Upper lobe of right lung (tissue), 1 donor: ENCODE measurements around the gene GCNT1. TPM values are rescaled to one million over a fixed set of nuclear protein-coding genes. Genes with fewer than 3 reads are reported as not detected.

ENCODE experiments used
- ATAC-seq: fragments of 200-7000 bp; cut with Tn5 transposase; one replicate; pipeline ENCODE4 v1.9.1; 2020; ENCODE audit warnings: mild to moderate bottlenecking, moderate library complexity
- DNase-seq: peaks from one replicate; pipeline ENCODE4 v3.0.0-alpha.2; 2020
- H3K27ac ChIP-seq: fragments of 200-600 bp; one replicate; pipeline ENCODE4 v1.8.0; 2022
- H3K27me3 ChIP-seq: fragments of 200-600 bp; one replicate; pipeline ENCODE4 v1.8.0; 2022; ENCODE audit warnings: mild to moderate bottlenecking
- H3K36me3 ChIP-seq: fragments of 200-600 bp; one replicate; pipeline ENCODE4 v1.8.0; 2022
- H3K4me1 ChIP-seq: fragments of 200-600 bp; one replicate; pipeline ENCODE4 v1.8.0; 2022
- H3K4me3 ChIP-seq: fragments of 200-600 bp; one replicate; pipeline ENCODE4 v1.8.0; 2022; ENCODE audit warnings: mild to moderate bottlenecking
- H3K9me3 ChIP-seq: fragments of 200-600 bp; one replicate; pipeline ENCODE4 v1.8.0; 2022
- intact Hi-C: fragments of 100-400 bp; cut with DNase I; formaldehyde crosslinking; loops from one replicate; pipeline ENCODE4 v1.11.0; 2022
- long read RNA-seq: library from polyadenylated mRNA; unstranded; transcript quantifications from one replicate; pipeline ENCODE4 v2.0.0, GENCODE V29; 2021
- total RNA-seq: library from RNA; stranded (reverse); fragmentation: NEBNext Ultra II Directional; extraction: Animal tissue kit (Norgen Biotek cat#: 25700); gene quantifications from one replicate; pipeline ENCODE4 v1.2.1, GENCODE V29; 2021
- TF ChIP-seq, protein P1 (sequence below): fragments of 200-600 bp; IDR thresholded peaks from one replicate; pipeline ENCODE4 v1.8.0; 2022; ENCODE audit warnings: antibody characterized with exemption
- donor health status: DM: no; HTN: yes; CAD: no; lungs with severe emphysema.

GCNT1 gene
- total RNA-seq = 8.5 TPM
- long read RNA-seq, full-length matches to known transcripts = 9 of 15 reads
- long read RNA-seq, partial matches to known transcripts = 1 of 15 reads
- long read RNA-seq, other reads (novel, unspliced or antisense) = 5 of 15 reads

- TF ChIP-seq, protein P1, sequence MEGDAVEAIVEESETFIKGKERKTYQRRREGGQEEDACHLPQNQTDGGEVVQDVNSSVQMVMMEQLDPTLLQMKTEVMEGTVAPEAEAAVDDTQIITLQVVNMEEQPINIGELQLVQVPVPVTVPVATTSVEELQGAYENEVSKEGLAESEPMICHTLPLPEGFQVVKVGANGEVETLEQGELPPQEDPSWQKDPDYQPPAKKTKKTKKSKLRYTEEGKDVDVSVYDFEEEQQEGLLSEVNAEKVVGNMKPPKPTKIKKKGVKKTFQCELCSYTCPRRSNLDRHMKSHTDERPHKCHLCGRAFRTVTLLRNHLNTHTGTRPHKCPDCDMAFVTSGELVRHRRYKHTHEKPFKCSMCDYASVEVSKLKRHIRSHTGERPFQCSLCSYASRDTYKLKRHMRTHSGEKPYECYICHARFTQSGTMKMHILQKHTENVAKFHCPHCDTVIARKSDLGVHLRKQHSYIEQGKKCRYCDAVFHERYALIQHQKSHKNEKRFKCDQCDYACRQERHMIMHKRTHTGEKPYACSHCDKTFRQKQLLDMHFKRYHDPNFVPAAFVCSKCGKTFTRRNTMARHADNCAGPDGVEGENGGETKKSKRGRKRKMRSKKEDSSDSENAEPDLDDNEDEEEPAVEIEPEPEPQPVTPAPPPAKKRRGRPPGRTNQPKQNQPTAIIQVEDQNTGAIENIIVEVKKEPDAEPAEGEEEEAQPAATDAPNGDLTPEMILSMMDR = peak; percentile 40
- ATAC-seq (peak; percentile 99), DNase-seq (peak; percentile 95)
- H3K27me3 ChIP-seq = no peaks in the 10 kb centered on the region
- H3K4me1 ChIP-seq = peaks cover 17% of the 10 kb centered on the region
- intact Hi-C loops = no loop called here
- no peaks in the 10 kb centered on the region for H3K36me3 ChIP-seq
- H3K4me3 ChIP-seq = peak within 1 kb of the TSS; percentile 82
- no peaks in the 10 kb centered on the region for H3K9me3 ChIP-seq
- peak within 1 kb of the TSS; percentile 34 for H3K27ac ChIP-seq
Measured at GRCh38 chr9:76458903-76459693, at the start of gene GCNT1. TSS of gene GCNT1 (plus strand) at chr9:76459182. CDS start at chr9:76502382, 43,200 bp downstream.

DNA sequence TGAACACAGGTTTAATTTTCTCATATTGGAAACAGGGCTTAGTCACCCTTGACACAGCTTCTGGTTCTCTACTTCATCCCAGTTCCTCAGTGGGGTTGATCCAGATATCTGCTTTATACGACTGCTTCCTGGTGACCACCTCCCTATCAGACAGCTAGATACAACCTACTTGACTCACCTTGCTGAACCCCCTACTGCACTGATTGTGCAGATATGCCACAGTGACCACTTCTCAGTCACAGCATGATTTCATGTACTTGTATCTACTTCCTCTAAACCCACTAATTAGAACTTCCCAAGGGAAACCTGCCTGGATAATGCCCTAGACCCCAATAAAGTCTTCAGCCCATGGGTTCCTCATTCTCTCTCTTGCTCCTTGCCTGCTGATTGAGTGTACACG, 46.3 kb upstream of the GCNT1 start:
- DNase-seq (no peak), ATAC-seq (no peak)
- H3K36me3 ChIP-seq = no peaks in the 10 kb centered on the region
- intact Hi-C loops = no loop called here
- H3K27ac ChIP-seq = no peak overlapping the region
- H3K4me3 ChIP-seq = no peak overlapping the region
- TF ChIP-seq, protein P1 = no peak
- H3K4me1 ChIP-seq = no peaks in the 10 kb centered on the region
- H3K27me3 ChIP-seq = no peaks in the 10 kb centered on the region
- no peaks in the 10 kb centered on the region for H3K9me3 ChIP-seq

- intact Hi-C loops = no loop called here
Measured at GRCh38 chr9:76413658-76414057, 45.3 kb upstream of the GCNT1 start.

DNA sequence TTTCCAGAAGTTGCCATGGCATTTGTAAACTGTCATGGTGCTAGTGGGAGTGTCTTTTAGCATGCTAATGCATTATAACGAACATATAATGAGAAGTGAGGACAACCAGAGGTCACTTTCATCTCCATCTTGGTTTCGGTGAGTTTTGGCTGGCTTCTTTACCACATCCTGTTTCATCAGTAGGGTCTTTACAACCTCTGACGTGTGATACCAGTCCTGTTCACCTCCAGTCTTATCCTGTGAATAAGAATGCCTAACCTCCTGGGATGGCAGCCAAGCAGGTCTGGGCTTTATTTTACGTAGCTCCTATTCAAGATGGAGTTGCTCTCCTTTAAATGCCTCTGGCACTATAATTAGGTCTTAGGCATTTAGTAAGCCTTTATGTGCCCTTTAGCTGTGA, 44.3 kb upstream of the GCNT1 start:
- TF ChIP-seq, protein P1 = no peak
- Histone ChIP-seq H3K9me3 (no peaks in the 10 kb centered on the region), H3K4me3 (no peak overlapping the region), H3K4me1 (no peaks in the 10 kb centered on the region), H3K27ac (no peak overlapping the region), H3K27me3 (no peaks in the 10 kb centered on the region), H3K36me3 (no peaks in the 10 kb centered on the region)
- DNase-seq = no peak
- no peak for ATAC-seq
- intact Hi-C loops = no loop called here

More at GRCh38 chr9:76413658-76414057, 45.3 kb upstream of the GCNT1 start:
- ATAC-seq = no peak
- no peaks in the 10 kb centered on the region for H3K27me3 ChIP-seq
- H3K4me1 ChIP-seq = no peaks in the 10 kb centered on the region
- H3K9me3 ChIP-seq = no peaks in the 10 kb centered on the region
- no peaks in the 10 kb centered on the region for H3K36me3 ChIP-seq
- H3K27ac ChIP-seq = no peak overlapping the region
- no peak for DNase-seq
- H3K4me3 ChIP-seq = no peak overlapping the region
- TF ChIP-seq, protein P1 = no peak

GRCh38 chr9:76415154-76415553, 43.8 kb upstream of the GCNT1 start:
- no peak overlapping the region for H3K27ac ChIP-seq
- no peak for ATAC-seq

More at GRCh38 chr9:76415154-76415553, 43.8 kb upstream of the GCNT1 start:
- intact Hi-C loops = no loop called here
- DNase-seq = no peak
- Histone ChIP-seq H3K4me1 (no peaks in the 10 kb centered on the region), H3K4me3 (no peak overlapping the region), H3K36me3 (no peaks in the 10 kb centered on the region), H3K9me3 (no peaks in the 10 kb centered on the region), H3K27me3 (no peaks in the 10 kb centered on the region)
- TF ChIP-seq, protein P1 = no peak
